ENCODE results near the gene NAT10. TPM values are rescaled to one million over a fixed set of nuclear protein-coding genes. Genes with fewer than 3 reads are reported as not detected.
A peak's percentile ranks its signal among the peaks of the same experiment; 100 is the strongest.

The NAT10 gene
- total and polyA plus RNA-seq, 3 experiments from 2014 or later = 40.1 to 148 (median 143) TPM

DNA sequence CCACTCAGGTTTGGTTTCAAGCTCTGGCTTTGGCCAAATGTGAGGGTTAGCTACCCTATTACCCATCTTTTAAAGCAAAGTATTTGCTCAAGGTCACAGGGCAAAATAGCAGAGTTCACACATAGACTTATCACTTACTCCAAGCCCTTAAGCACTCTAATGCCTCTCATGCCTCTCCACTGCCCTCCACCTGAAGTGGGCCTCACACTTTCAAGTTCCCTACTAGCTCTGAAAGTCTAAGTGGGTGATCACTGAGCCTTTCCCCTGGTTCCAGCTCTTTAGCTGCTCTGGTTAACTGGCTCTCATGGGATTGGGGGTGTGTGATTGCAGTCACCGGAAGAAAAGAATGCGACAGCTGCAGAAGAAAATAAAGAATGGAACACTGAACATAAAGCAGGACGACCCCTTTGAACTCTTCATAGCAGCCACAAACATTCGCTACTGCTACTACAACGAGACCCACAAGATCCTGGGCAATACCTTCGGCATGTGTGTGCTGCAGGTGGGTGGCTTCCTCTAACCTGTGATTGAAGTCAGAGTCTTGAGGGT is 6.4 kb downstream of the NAT10 start:
- no peak overlapping the region for H3K27ac Mint-ChIP-seq
- H3K36me3 ChIP-seq (ENCODE audit: insufficient read depth, low read length) = peaks cover 60% of the 10 kb centered on the region
- H3K27ac ChIP-seq (ENCODE audit: low read depth, low read length) = no peak overlapping the region
- no peaks in the 10 kb centered on the region for H3K27me3 ChIP-seq (ENCODE audit: insufficient read depth, low read length, poor library complexity, severe bottlenecking)
- H3K27me3 Mint-ChIP-seq = no peaks in the 10 kb centered on the region
- H3K9me3 ChIP-seq (ENCODE audit: low read length) = no peaks in the 10 kb centered on the region
- peaks cover 7 to 89% (median 32%) of the 10 kb centered on the region in 3 donors for H3K36me3 Mint-ChIP-seq
- ChIA-PET POLR2A (no interaction called here), CTCF (interaction anchor here (0.5 to 1.7 kb wide), 2 partner anchors 113 to 115 kb away, joined by 3 to 5 read pairs; no protein-coding TSS in a partner anchor)
- no peak overlapping the region for H3K4me3 Mint-ChIP-seq
- peaks cover 22 to 35% (median 31%) of the 10 kb centered on the region in 3 donors for H3K4me1 Mint-ChIP-seq
- no peaks in the 10 kb centered on the region for H3K9me3 Mint-ChIP-seq
- H3K4me3 ChIP-seq (ENCODE audit: low read length) = no peak overlapping the region
- H3K4me1 ChIP-seq (ENCODE audit: insufficient read depth, low read length) = peaks cover under 1% of the 10 kb centered on the region
- no peak for DNase-seq

DNA sequence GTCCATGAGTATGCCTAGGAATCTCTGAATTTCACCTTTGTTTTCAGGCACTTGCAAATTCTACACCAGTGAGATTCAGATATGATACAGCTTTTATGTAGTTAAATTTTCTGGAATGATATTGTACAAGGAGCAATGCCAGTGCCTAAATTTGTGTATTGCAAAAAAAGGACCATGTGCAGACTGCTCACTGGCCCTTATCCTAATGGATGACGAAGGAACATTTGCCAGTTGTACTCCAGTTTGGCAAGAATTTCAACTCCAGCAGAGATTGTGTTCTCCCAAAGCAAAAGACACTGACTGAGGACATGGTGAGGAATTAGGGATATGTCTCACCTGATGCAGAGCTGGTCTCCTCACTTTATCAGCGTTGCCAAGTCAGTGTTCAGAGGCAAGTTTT is 8.6 kb downstream of the NAT10 start:
- H3K4me1 ChIP-seq (ENCODE audit: insufficient read depth, low read length) = no peaks in the 10 kb centered on the region
- no peak for DNase-seq
- H3K9me3 Mint-ChIP-seq = no peaks in the 10 kb centered on the region
- H3K27me3 Mint-ChIP-seq = no peaks in the 10 kb centered on the region
- H3K4me1 Mint-ChIP-seq = peaks cover 12 to 18% (median 12%) of the 10 kb centered on the region in 3 donors
- H3K4me3 ChIP-seq (ENCODE audit: low read length) = no peak overlapping the region
- no peak overlapping the region for H3K4me3 Mint-ChIP-seq
- no peak overlapping the region for H3K27ac ChIP-seq (ENCODE audit: low read depth, low read length)
- H3K27me3 ChIP-seq (ENCODE audit: insufficient read depth, low read length, poor library complexity, severe bottlenecking) = no peaks in the 10 kb centered on the region
- H3K9me3 ChIP-seq (ENCODE audit: low read length) = no peaks in the 10 kb centered on the region
- no peak overlapping the region for H3K27ac Mint-ChIP-seq
- POLR2A ChIA-PET = no interaction called here
- peaks cover 73% of the 10 kb centered on the region for H3K36me3 ChIP-seq (ENCODE audit: insufficient read depth, low read length)
- peaks cover 6 to 95% (median 35%) of the 10 kb centered on the region in 3 donors for H3K36me3 Mint-ChIP-seq
- CTCF ChIA-PET = interaction anchor here (1.4 kb wide), 1 partner anchor 12 kb away, joined by 3 read pairs; no protein-coding TSS in a partner anchor

DNA sequence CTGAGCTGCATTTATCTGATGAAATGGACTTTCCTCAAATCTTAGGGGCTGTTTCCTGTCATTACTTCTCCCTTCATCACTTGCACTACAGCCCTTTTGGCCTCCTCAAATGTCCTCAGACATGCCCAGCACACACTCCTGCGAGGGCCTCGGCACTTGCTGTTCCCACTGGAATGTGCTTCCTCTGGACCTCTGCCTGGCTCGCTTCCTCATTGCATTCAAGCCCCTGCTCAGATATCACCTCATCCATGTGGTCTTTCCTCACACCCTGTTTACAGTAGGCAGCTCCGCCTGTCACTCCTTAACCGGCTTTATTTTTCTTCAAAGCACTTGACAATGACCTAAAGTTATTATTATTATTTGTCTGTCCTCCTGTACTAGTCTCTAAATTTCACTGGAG is 9.0 kb downstream of the NAT10 start:
- H3K27ac Mint-ChIP-seq = peak overlapping the region in 3 of 8 donors; percentile 57 to 75 (median 74)
- no peaks in the 10 kb centered on the region for H3K9me3 Mint-ChIP-seq
- H3K4me3 ChIP-seq (ENCODE audit: low read length) = no peak overlapping the region
- no peaks in the 10 kb centered on the region for H3K27me3 ChIP-seq (ENCODE audit: insufficient read depth, low read length, poor library complexity, severe bottlenecking)
- no peak overlapping the region for H3K27ac ChIP-seq (ENCODE audit: low read depth, low read length)
- H3K36me3 ChIP-seq (ENCODE audit: insufficient read depth, low read length) = peaks cover 74% of the 10 kb centered on the region
- peaks cover 1 to 95% (median 31%) of the 10 kb centered on the region in 3 donors for H3K36me3 Mint-ChIP-seq
- no peaks in the 10 kb centered on the region for H3K9me3 ChIP-seq (ENCODE audit: low read length)
- no peak overlapping the region for H3K4me3 Mint-ChIP-seq
- no peak for DNase-seq
- ChIA-PET POLR2A (no interaction called here), CTCF (no interaction called here)
- no peaks in the 10 kb centered on the region for H3K27me3 Mint-ChIP-seq
- peaks cover 7 to 13% (median 8%) of the 10 kb centered on the region in 3 donors for H3K4me1 Mint-ChIP-seq
- no peaks in the 10 kb centered on the region for H3K4me1 ChIP-seq (ENCODE audit: insufficient read depth, low read length)

DNA sequence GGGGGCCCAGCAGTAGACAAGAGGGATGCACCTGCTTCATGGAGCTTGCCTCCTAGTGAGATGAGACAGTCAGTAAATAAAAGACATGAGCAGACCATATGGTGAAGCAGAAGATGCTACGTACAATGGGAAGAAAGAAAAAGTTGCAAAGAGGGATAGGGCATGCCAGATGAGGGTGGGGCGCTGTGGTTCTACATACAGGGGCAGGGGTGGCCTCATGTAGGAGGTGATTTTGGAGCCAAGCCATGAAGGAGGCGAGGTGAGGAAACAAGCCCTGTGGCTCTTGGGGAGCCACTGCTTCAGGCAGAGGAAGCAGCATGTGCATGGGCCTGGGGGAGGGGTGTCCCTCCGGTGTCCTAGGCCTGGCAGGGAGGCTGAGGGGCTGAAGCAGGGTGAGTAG is 15.2 kb downstream of the NAT10 start:
- peak overlapping the region in 3 of 8 donors; percentile 36 to 91 (median 66) for H3K27ac Mint-ChIP-seq
- CTCF ChIA-PET = no interaction called here

DNA sequence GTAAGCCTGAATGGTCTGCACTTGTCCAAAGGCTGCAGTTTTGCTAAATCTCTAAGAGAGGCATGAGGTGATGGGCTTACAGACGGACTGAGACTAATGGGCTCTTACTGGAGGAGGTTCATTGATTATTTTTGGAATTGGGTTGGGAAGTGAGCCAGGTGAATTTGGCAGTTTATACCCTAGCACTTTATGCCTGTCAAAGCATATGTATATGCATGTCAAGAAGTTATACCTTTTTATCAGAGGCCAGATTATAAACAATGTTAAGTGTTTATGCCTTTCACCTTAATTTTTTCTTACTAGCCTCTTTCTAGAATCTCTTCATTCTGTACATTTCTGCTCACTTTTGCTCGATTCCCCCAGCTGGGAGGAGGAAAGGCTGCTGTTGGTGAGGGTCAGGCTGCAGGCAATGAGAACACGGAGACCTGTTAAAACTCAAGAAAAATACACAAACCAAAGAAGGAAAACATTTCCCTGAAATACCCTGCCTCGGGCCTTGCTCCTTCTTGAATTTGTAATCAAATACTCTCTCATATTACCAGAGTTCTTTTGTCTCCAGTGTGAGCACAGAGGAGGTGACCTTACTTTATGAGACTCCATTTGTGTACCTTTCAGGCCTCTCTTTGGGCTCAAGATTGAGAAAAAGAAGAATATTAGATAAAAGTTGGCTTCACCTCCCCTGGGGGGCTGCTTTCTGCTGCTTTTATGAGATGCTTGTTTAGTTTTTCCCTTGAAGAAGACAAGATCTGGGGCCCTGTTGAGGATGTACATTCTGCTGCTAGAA is 19.6 kb downstream of the NAT10 start:
- H3K27ac Mint-ChIP-seq = peak overlapping the region in 1 of 8 donors; percentile 81
- CTCF ChIA-PET = no interaction called here
- H3K27ac ChIP-seq (ENCODE audit: low read depth, low read length) = no peak overlapping the region
- no peak overlapping the region for H3K4me3 ChIP-seq (ENCODE audit: low read length)
- H3K36me3 Mint-ChIP-seq = peaks cover 19 to 89% (median 40%) of the 10 kb centered on the region in 3 donors
- peaks cover 0 to 5% (median 4%) of the 10 kb centered on the region in 3 donors for H3K4me1 Mint-ChIP-seq
- POLR2A ChIA-PET = no interaction called here
- H3K9me3 ChIP-seq (ENCODE audit: low read length) = no peaks in the 10 kb centered on the region
- no peaks in the 10 kb centered on the region for H3K27me3 Mint-ChIP-seq
- H3K9me3 Mint-ChIP-seq = no peaks in the 10 kb centered on the region
- no peaks in the 10 kb centered on the region for H3K27me3 ChIP-seq (ENCODE audit: insufficient read depth, low read length, poor library complexity, severe bottlenecking)
- H3K4me3 Mint-ChIP-seq = no peak overlapping the region
- DNase-seq = no peak
- H3K36me3 ChIP-seq (ENCODE audit: insufficient read depth, low read length) = peaks cover 58% of the 10 kb centered on the region
- H3K4me1 ChIP-seq (ENCODE audit: insufficient read depth, low read length) = no peaks in the 10 kb centered on the region

More for the DNA sequence above, 15.2 kb downstream of the NAT10 start:
- no peaks in the 10 kb centered on the region for H3K9me3 Mint-ChIP-seq
- peaks cover 3 to 5% (median 4%) of the 10 kb centered on the region in 3 donors for H3K4me1 Mint-ChIP-seq
- H3K9me3 ChIP-seq (ENCODE audit: low read length) = no peaks in the 10 kb centered on the region
- no peak overlapping the region for H3K4me3 Mint-ChIP-seq
- POLR2A ChIA-PET = no interaction called here
- H3K36me3 ChIP-seq (ENCODE audit: insufficient read depth, low read length) = peaks cover 68% of the 10 kb centered on the region
- DNase-seq = no peak
- no peaks in the 10 kb centered on the region for H3K4me1 ChIP-seq (ENCODE audit: insufficient read depth, low read length)
- H3K27ac ChIP-seq (ENCODE audit: low read depth, low read length) = no peak overlapping the region
- peaks cover 3 to 91% (median 39%) of the 10 kb centered on the region in 3 donors for H3K36me3 Mint-ChIP-seq
- no peaks in the 10 kb centered on the region for H3K27me3 ChIP-seq (ENCODE audit: insufficient read depth, low read length, poor library complexity, severe bottlenecking)
- no peaks in the 10 kb centered on the region for H3K27me3 Mint-ChIP-seq
- no peak overlapping the region for H3K4me3 ChIP-seq (ENCODE audit: low read length)

DNA sequence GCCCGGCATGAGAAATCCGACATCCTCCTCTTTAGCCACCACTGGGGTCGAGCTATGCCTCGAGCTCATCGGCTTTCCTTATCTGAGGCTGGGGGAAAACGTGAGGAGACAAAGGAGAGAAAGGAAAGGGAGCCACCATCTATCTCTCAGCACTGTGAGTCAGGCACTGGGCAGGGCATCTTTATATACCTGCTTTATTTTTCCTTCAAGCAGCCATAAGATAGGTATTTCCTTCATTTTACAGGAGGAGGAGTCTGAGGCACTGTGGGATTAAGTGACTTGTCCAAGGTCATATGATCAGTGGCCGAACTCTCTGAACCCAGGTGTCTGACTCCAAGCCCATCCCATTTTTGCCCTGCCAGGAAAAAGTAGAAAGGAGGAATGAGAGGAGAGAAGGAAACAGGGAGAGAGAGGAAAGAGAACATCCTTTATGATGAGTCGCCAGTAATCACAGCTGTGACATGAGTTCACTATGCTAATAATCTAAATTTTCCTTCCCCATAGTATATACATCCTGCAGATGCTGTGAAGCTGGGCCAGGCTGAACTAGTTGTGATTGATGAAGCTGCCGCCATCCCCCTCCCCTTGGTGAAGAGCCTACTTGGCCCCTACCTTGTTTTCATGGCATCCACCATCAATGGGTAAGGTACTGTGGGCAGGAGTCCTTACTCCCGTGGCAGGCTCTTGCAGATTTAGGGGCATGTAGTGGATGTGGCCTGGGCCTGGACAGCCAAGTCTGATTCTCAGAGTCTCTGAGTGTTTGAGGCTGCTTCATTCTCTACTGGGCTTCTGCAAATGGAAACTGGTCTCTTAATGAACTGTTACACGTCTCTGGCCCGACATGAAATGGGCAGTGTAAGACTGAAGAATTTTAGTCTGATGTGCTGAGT is 21.8 kb downstream of the NAT10 start:
- H3K4me3 Mint-ChIP-seq = no peak overlapping the region
- Histone ChIP-seq H3K9me3 (ENCODE audit: low read length) (no peaks in the 10 kb centered on the region), H3K36me3 (ENCODE audit: insufficient read depth, low read length) (peaks cover 51% of the 10 kb centered on the region), H3K27me3 (ENCODE audit: insufficient read depth, low read length, poor library complexity, severe bottlenecking) (no peaks in the 10 kb centered on the region), H3K4me1 (ENCODE audit: insufficient read depth, low read length) (no peaks in the 10 kb centered on the region), H3K27ac (ENCODE audit: low read depth, low read length) (no peak overlapping the region), H3K4me3 (ENCODE audit: low read length) (no peak overlapping the region)
- peaks cover 0 to 5% (median 0%) of the 10 kb centered on the region in 3 donors for H3K4me1 Mint-ChIP-seq
- no peaks in the 10 kb centered on the region for H3K9me3 Mint-ChIP-seq
- POLR2A ChIA-PET = no interaction called here
- H3K36me3 Mint-ChIP-seq = peaks cover 19 to 89% (median 32%) of the 10 kb centered on the region in 3 donors
- no peak for DNase-seq
- no peaks in the 10 kb centered on the region for H3K27me3 Mint-ChIP-seq
- peak overlapping the region in 2 of 8 donors; percentile 47 to 68 for H3K27ac Mint-ChIP-seq
- CTCF ChIA-PET = no interaction called here

DNA sequence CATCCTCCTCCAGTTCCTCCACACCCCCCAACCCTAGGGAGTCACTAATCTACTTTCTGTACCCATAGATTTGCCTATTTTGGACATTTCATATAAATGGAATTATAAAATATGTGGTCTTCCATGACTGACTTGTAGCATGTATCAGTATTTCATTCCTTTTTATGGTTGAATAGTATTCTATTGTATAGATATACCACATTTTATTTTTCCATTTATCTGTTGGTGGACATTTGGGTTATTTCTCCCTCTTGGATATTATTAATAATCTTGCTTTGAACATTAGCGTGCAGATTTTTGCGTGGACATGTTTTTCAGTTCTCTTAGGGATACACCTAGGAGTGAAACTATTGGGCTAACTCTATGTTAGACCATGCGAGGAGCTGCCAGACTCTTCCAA is 23.4 kb downstream of the NAT10 start:
- Histone ChIP-seq H3K9me3 (ENCODE audit: low read length) (no peaks in the 10 kb centered on the region), H3K36me3 (ENCODE audit: insufficient read depth, low read length) (peaks cover 54% of the 10 kb centered on the region), H3K27ac (ENCODE audit: low read depth, low read length) (no peak overlapping the region), H3K4me3 (ENCODE audit: low read length) (no peak overlapping the region), H3K4me1 (ENCODE audit: insufficient read depth, low read length) (no peaks in the 10 kb centered on the region), H3K27me3 (ENCODE audit: insufficient read depth, low read length, poor library complexity, severe bottlenecking) (no peaks in the 10 kb centered on the region)
- H3K36me3 Mint-ChIP-seq = peaks cover 19 to 88% (median 26%) of the 10 kb centered on the region in 3 donors
- DNase-seq = no peak
- H3K27ac Mint-ChIP-seq = no peak overlapping the region
- H3K9me3 Mint-ChIP-seq = no peaks in the 10 kb centered on the region
- no peak overlapping the region for H3K4me3 Mint-ChIP-seq
- ChIA-PET CTCF (no interaction called here), POLR2A (no interaction called here)
- no peaks in the 10 kb centered on the region for H3K27me3 Mint-ChIP-seq
- peaks cover 0 to 3% (median 0%) of the 10 kb centered on the region in 3 donors for H3K4me1 Mint-ChIP-seq
